Stomach (tissue), 9 donors: ENCODE data around the gene NTN1. TPM values are rescaled to one million over a fixed set of nuclear protein-coding genes. Genes with fewer than 3 reads are reported as not detected.

ENCODE experiments used
- DNase-seq, 2 donors: peaks; one replicate each; pipeline versions ENCODE4 v3.0.0 to v3.0.0-alpha.2; 2013 to 2019
- H3K27ac ChIP-seq, 5 donors: fragments of 200-600 bp in 4 of 5; sonication (generic) in 4 of 5; one replicate each; pipeline ENCODE4 v1.5.1; 2013 to 2019; ENCODE audit warnings: mild to moderate bottlenecking in 1 of 5, moderate library complexity in 1 of 5
- H3K27me3 ChIP-seq, 3 donors: fragments of 200-600 bp; sonication (generic); one replicate each; pipeline ENCODE4 v1.5.1; 2017 to 2019; ENCODE audit warnings: mixed run types in 1 of 3
- H3K36me3 ChIP-seq, 4 donors: fragments of 200-600 bp; sonication (generic); 1 replicate in 3 of 4; 2 replicates in 1 of 4; pipeline ENCODE4 v1.5.1; 2016 to 2019
- H3K4me1 ChIP-seq, 4 donors: fragments of 200-600 bp; sonication (generic); one replicate each; pipeline ENCODE4 v1.5.1; 2016 to 2019
- H3K4me3 ChIP-seq, 4 donors: fragments of 200-600 bp; sonication (generic) in 3 of 4; one replicate each; pipeline ENCODE4 v1.5.1; 2016 to 2019; ENCODE audit warnings: mild to moderate bottlenecking in 1 of 4
- H3K9me3 ChIP-seq, 4 donors: fragments of 200-600 bp; sonication (generic); one replicate each; pipeline ENCODE4 v1.5.1; 2016 to 2019
- EP300 ChIP-seq: sonication (generic); formaldehyde crosslinking; IDR thresholded peaks from one replicate; pipeline ENCODE4 v1.6.1; 2017; ENCODE audit warnings: antibody characterized with exemption
- POLR2A ChIP-seq, 4 donors: fragments of 450-650 bp; IDR thresholded peaks; one replicate each; pipeline ENCODE4 v1.6.1; 2016; ENCODE audit warnings: antibody characterized with exemption in 4 of 4, control low read depth in 2 of 4, mild to moderate bottlenecking in 1 of 4, moderate library complexity in 1 of 4
- POLR2AphosphoS5 ChIP-seq, 3 donors: sonication (generic); formaldehyde crosslinking; IDR thresholded peaks; one replicate each; pipeline ENCODE4 v1.6.1; 2016; ENCODE audit warnings: antibody characterized with exemption in 3 of 3
- WGBS, 5 donors: extraction: QIAGEN DNeasy Blood & Tissue Kit in 3 of 5; methylation state at CpG; one replicate each; pipeline versions ENCODE4 v1.1.5 to v1.1.7; 2013 to 2018; 5-methylcytosine and 5-hydroxymethylcytosine counted together
- intact Hi-C: fragments of 100-400 bp; cut with DNase I; formaldehyde crosslinking; loops from one replicate; pipeline ENCODE4 v1.15.1; 2023; ENCODE audit warnings: low total_unique reads
- polyA plus RNA-seq, 3 donors: library from polyadenylated mRNA; stranded (reverse); fragments of 200-250 nt; gene quantifications; one replicate each; pipeline ENCODE4 v1.2.3, GENCODE V29; 2013
- total RNA-seq, 5 donors: library from RNA; depleted of rRNA; stranded (reverse); fragments of >200 nt; gene quantifications; one replicate each; pipeline versions ENCODE4 v1.1.0 to v1.2.3, GENCODE V29; 2014 to 2016
- TF ChIP-seq, protein P1 (sequence below), 7 experiments: fragments of 450-650 bp in 4 of 7; fragments of 200-600 bp in 3 of 7; sonication (generic) in 3 of 7; IDR thresholded peaks; one replicate each; pipeline ENCODE4 v1.5.1; 2016 to 2019; ENCODE audit warnings: antibody characterized with exemption in 7 of 7, control low read depth in 2 of 7, mild to moderate bottlenecking in 1 of 7
- donor health status: healthy with polysubstance abuse.
- donor health status: Bipolar disorder and iron deficiency.
- donor health status: healthy.

Gene NTN1
- total and polyA plus RNA-seq, 8 donors: 2.9 to 56.2 (median 9.0) TPM

- DNase-seq: no peak
- Histone ChIP-seq H3K4me1 (no peaks in the 10 kb centered on the region), H3K36me3 (peaks cover 0 to 7% (median 0%) of the 10 kb centered on the region in 4 donors), H3K27me3 (no peaks in the 10 kb centered on the region), H3K9me3 (peaks cover 0 to 11% (median 6%) of the 10 kb centered on the region in 4 donors), H3K27ac (no peak overlapping the region), H3K4me3 (no peak overlapping the region)
- intact Hi-C loops: no loop called here
- TF ChIP-seq POLR2AphosphoS5 (IDR thresholded peaks at IDR 0.05) (no peak), POLR2A (IDR thresholded peaks at IDR 0.05) (no peak), EP300 (no peak)
- TF ChIP-seq, protein P1, sequence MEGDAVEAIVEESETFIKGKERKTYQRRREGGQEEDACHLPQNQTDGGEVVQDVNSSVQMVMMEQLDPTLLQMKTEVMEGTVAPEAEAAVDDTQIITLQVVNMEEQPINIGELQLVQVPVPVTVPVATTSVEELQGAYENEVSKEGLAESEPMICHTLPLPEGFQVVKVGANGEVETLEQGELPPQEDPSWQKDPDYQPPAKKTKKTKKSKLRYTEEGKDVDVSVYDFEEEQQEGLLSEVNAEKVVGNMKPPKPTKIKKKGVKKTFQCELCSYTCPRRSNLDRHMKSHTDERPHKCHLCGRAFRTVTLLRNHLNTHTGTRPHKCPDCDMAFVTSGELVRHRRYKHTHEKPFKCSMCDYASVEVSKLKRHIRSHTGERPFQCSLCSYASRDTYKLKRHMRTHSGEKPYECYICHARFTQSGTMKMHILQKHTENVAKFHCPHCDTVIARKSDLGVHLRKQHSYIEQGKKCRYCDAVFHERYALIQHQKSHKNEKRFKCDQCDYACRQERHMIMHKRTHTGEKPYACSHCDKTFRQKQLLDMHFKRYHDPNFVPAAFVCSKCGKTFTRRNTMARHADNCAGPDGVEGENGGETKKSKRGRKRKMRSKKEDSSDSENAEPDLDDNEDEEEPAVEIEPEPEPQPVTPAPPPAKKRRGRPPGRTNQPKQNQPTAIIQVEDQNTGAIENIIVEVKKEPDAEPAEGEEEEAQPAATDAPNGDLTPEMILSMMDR (IDR thresholded peaks at IDR 0.05): no peak
- WGBS, 5 donors: 68 to 83% (median 70%) methylated on average over 1 of the region's 1 CpG
Measured at GRCh38 chr17:9038380-9038779, 17.1 kb downstream of the NTN1 start.

- peak in 1 of 2 donors; percentile 44 for DNase-seq
- H3K9me3 ChIP-seq: peaks cover 0 to 16% (median 9%) of the 10 kb centered on the region in 4 donors
- H3K4me3 ChIP-seq: no peak overlapping the region
- peaks cover 0 to 6% (median 0%) of the 10 kb centered on the region in 4 donors for H3K4me1 ChIP-seq
- no peaks in the 10 kb centered on the region for H3K27me3 ChIP-seq
- WGBS, 5 donors: 60 to 79% (median 68%) methylated on average over 11 of the region's 11 CpGs
- H3K27ac ChIP-seq: peak overlapping the region in 4 of 5 donors; percentile 25 to 57 (median 51)
- intact Hi-C loops: no loop called here
- peaks cover 0 to 2% (median 0%) of the 10 kb centered on the region in 4 donors for H3K36me3 ChIP-seq
- TF ChIP-seq EP300: no peak
- TF ChIP-seq, protein P1 (IDR thresholded peaks at IDR 0.05): no peak
- TF ChIP-seq POLR2AphosphoS5 (IDR thresholded peaks at IDR 0.05): no peak
- TF ChIP-seq POLR2A (IDR thresholded peaks at IDR 0.05): no peak
Measured at GRCh38 chr17:9044772-9045463, 23.6 kb downstream of the NTN1 start.

GRCh38 chr17:9050801-9051401, 29.6 kb downstream of the NTN1 start:
- Histone ChIP-seq H3K27ac (peak overlapping the region in 3 of 5 donors; percentile 0 to 41 (median 8)), H3K4me3 (no peak overlapping the region), H3K27me3 (no peaks in the 10 kb centered on the region), H3K36me3 (no peaks in the 10 kb centered on the region), H3K4me1 (peaks cover 0 to 8% (median 3%) of the 10 kb centered on the region in 4 donors), H3K9me3 (peaks cover 0 to 13% (median 8%) of the 10 kb centered on the region in 4 donors)
- TF ChIP-seq, protein P1 (IDR thresholded peaks at IDR 0.05): no peak
- no peak for TF ChIP-seq POLR2AphosphoS5 (IDR thresholded peaks at IDR 0.05)
- TF ChIP-seq POLR2A (IDR thresholded peaks at IDR 0.05): no peak
- TF ChIP-seq EP300: no peak
- 35 to 54% (median 50%) methylated on average over 7 to 8 of the region's 8 CpGs for WGBS, 5 donors
- DNase-seq: peak in 1 of 2 donors; percentile 71
- intact Hi-C loops: no loop called here

DNA sequence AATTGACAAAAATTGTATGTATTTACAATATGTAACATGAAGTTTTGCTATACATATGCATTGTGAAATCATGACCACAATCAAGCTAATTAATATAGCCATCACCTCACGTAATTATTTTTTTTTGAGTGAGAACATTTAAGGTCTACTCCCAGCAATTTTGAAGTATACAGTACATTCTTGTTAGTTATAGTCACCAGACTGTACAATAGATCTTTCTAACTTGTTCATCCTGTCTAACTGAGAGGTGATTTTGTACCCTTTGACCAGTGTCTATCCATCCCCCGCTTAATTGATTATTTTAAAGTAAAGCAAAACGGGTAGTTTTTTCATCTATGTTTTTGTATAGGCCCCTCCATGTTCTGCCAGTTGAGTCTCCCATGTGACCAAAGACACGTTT, 30.3 kb downstream of the NTN1 start:
- no peaks in the 10 kb centered on the region for H3K27me3 ChIP-seq
- DNase-seq: no peak
- H3K4me1 ChIP-seq: peaks cover 0 to 8% (median 3%) of the 10 kb centered on the region in 4 donors
- TF ChIP-seq POLR2AphosphoS5 (IDR thresholded peaks at IDR 0.05): no peak
- TF ChIP-seq, protein P1 (IDR thresholded peaks at IDR 0.05): no peak
- no peak for TF ChIP-seq POLR2A (IDR thresholded peaks at IDR 0.05)
- TF ChIP-seq EP300: no peak
- H3K9me3 ChIP-seq: peaks cover 0 to 13% (median 8%) of the 10 kb centered on the region in 4 donors
- intact Hi-C loops: no loop called here
- 84 to 91% (median 86%) methylated on average over 4 of the region's 4 CpGs for WGBS, 5 donors
- H3K27ac ChIP-seq: no peak overlapping the region
- no peak overlapping the region for H3K4me3 ChIP-seq
- no peaks in the 10 kb centered on the region for H3K36me3 ChIP-seq
